SK-N-SH treated with all-trans-retinoic acid at 6 μM for 48 hours (cell line): ENCODE results near the gene FUNDC2.

Source experiments
- CSRNP3 ChIP-seq: fragments of 250-450 bp; sonication (Bioruptor Pico); IDR thresholded peaks from 2 replicates; pipeline ENCODE4 v1.5.1; 2021; ENCODE audit warnings: mild to moderate bottlenecking, moderate library complexity
- RARB ChIP-seq: fragments of 250-450 bp; sonication (Bioruptor Pico); IDR thresholded peaks from 2 replicates; pipeline ENCODE4 v1.8.0; 2021; ENCODE audit warnings: mild to moderate bottlenecking, moderate library complexity
- SNAI2 ChIP-seq: fragments of 250-450 bp; sonication (Bioruptor Pico); IDR thresholded peaks from 2 replicates; pipeline ENCODE4 v1.5.0; 2020; ENCODE audit warnings: mild to moderate bottlenecking, moderate library complexity

GRCh38 chrX:155070663-155070974 lies 44.0 kb downstream of the FUNDC2 start:
- no peak for TF ChIP-seq RARB (CRISPR knock-in tag)
- TF ChIP-seq CSRNP3 = no peak
- TF ChIP-seq SNAI2 (CRISPR knock-in tag) = no peak
